Adipocyte (in vitro differentiated cells): ENCODE results near the gene GRIK4.

Source experiments
- DNase-seq: peaks from one replicate; pipeline ENCODE4 v3.0.0-alpha.2; 2015; ENCODE audit warnings: low read depth
- H3K27me3 ChIP-seq: replicated peaks from 2 replicates; pipeline ENCODE4 v1.7.0; 2013; ENCODE audit warnings: mild to moderate bottlenecking, low read length, moderate library complexity; ENCODE audit not compliant: control insufficient read depth, insufficient read depth
- H3K36me3 ChIP-seq: 2 replicates; pipeline ENCODE4 v1.7.0; 2013; ENCODE audit warnings: low read length, mild to moderate bottlenecking, moderate library complexity; ENCODE audit not compliant: control insufficient read depth, insufficient read depth, severe bottlenecking
- H3K4me1 ChIP-seq: 2 replicates; pipeline ENCODE4 v1.7.0; 2013; ENCODE audit warnings: mild to moderate bottlenecking, low read length, moderate library complexity; ENCODE audit not compliant: control insufficient read depth, insufficient read depth
- H3K4me3 ChIP-seq: 2 replicates; pipeline ENCODE4 v1.7.0; 2013; ENCODE audit warnings: mild to moderate bottlenecking, low read length, moderate library complexity
- H3K9ac ChIP-seq: 2 replicates; pipeline ENCODE4 v1.7.0; 2013; ENCODE audit warnings: mild to moderate bottlenecking, low read length, moderate library complexity
- H3K9me3 ChIP-seq: 2 replicates; pipeline ENCODE4 v1.7.0; 2013; ENCODE audit warnings: mild to moderate bottlenecking, low read length, moderate library complexity; ENCODE audit not compliant: control insufficient read depth

Gene GRIK4

DNA sequence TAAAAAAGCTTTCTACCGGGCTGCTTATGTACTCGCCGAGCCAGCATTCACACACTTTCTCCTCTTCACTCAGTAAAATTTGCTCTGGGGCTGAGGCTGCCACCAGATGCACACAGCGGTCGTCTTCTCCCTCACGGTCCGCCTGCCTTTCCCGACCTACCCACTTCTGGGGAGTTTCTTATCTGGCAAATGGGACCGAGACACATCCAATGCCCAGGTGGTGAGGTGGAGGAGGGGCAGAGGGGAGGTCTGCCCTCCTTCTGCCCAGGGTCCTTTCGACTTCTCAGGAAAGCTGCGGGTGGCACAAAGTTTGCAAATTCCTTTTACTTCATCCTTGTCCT is 43.9 kb downstream of the GRIK4 start:
- no peaks in the 10 kb centered on the region for H3K4me1 ChIP-seq
- H3K36me3 ChIP-seq = no peaks in the 10 kb centered on the region
- H3K9me3 ChIP-seq = no peaks in the 10 kb centered on the region
- DNase-seq = no peak
- no peak overlapping the region for H3K9ac ChIP-seq
- H3K27me3 ChIP-seq = peaks cover 7% of the 10 kb centered on the region
- H3K4me3 ChIP-seq = no peak overlapping the region

- Histone ChIP-seq H3K9me3 (no peaks in the 10 kb centered on the region), H3K4me3 (no peak overlapping the region), H3K9ac (no peak overlapping the region), H3K27me3 (peaks cover 7% of the 10 kb centered on the region), H3K4me1 (no peaks in the 10 kb centered on the region), H3K36me3 (no peaks in the 10 kb centered on the region)
- no peak for DNase-seq
Measured at GRCh38 chr11:120556797-120557196, 45.2 kb downstream of the GRIK4 start.

GRCh38 chr11:120558744-120559431 is 47.3 kb downstream of the GRIK4 start:
- Histone ChIP-seq H3K36me3 (no peaks in the 10 kb centered on the region), H3K9me3 (no peaks in the 10 kb centered on the region), H3K4me1 (no peaks in the 10 kb centered on the region), H3K27me3 (peaks cover 7% of the 10 kb centered on the region), H3K4me3 (no peak overlapping the region), H3K9ac (no peak overlapping the region)
- DNase-seq = no peak

GRCh38 chr11:120561286-120561685 is 49.7 kb downstream of the GRIK4 start:
- DNase-seq = no peak
- H3K27me3 ChIP-seq = peaks cover 1% of the 10 kb centered on the region
- H3K9me3 ChIP-seq = no peaks in the 10 kb centered on the region
- peaks cover 7% of the 10 kb centered on the region for H3K4me1 ChIP-seq
- H3K36me3 ChIP-seq = no peaks in the 10 kb centered on the region
- no peak overlapping the region for H3K4me3 ChIP-seq
- no peak overlapping the region for H3K9ac ChIP-seq

DNA sequence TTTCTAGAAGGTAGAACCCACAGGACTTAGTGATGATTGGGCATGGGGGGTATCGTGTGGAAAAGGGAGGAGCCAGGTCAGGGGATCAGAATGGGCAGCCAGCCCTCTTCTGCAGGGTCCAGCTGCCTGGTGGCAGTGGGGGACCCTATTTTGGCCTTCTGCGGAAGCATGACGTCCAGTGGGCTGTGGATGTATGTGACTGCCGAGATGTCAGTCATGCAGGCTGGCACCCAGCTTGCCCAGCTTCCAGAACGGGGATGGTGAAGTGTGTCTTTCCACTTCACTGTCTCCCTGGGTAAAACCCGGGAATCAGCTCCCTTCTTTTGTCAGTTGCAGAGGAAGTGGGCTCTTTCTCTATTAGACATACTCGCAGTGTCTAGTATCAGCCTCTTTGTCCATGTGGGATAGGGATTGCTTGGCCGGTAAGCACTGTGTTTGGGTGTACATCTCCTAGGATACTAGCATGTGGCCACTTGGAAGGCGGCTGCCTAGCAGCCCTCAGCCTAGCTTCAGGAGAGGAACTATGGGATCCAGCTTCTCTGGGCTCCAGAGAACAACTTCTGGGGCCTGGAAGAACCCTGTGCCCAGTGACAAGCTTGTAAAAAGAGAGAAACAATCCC is 51.4 kb downstream of the GRIK4 start:
- Histone ChIP-seq H3K4me1 (peaks cover 7% of the 10 kb centered on the region), H3K27me3 (no peaks in the 10 kb centered on the region), H3K9me3 (no peaks in the 10 kb centered on the region), H3K9ac (no peak overlapping the region), H3K36me3 (no peaks in the 10 kb centered on the region), H3K4me3 (no peak overlapping the region)
- no peak for DNase-seq

DNA sequence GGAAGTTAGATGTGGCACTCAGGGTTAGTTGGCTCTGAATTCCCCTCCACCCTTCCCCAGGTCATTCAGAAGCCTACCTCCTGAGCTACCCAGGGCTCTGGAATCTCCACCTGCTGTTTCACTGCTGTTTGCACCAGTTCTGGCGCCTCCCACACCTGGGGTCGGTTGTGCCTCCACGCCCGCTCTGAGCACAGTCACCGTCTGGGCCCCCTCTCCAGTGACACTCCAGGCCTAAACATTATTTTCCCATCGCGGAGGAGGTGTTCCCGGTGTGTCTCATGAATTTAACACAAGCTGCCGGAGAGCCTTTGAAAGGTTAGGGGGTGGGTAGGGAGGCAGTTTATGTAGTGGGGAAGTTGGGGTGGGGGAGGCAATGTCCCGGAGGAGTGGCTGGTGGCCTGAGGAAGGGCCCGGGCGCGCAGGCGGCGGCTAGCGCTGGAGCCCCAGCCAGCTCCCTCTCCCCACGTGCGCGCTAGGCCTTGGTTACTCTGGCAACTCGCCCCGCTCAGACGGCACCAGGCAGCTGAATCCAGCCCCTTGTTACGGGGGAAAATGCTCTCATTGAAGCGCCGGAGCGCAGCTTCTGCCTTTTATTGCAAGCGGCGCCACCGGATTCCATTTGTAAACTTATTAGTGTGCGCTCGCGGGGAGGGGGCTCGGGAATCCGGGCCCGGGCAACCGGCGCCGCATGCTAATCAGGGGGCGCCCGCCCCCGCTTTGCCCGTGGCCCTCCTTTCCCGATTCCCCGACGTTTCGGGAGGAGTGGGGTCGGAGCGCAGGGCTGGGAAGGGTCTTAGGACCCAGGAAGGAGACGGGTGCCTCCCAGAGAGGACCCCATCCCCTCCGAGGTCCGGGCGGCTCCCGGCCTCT is 52.4 kb downstream of the GRIK4 start:
- Histone ChIP-seq H3K9ac (no peak overlapping the region), H3K4me1 (peaks cover 7% of the 10 kb centered on the region), H3K4me3 (no peak overlapping the region), H3K36me3 (no peaks in the 10 kb centered on the region), H3K9me3 (no peaks in the 10 kb centered on the region), H3K27me3 (no peaks in the 10 kb centered on the region)
- DNase-seq = no peak

DNA sequence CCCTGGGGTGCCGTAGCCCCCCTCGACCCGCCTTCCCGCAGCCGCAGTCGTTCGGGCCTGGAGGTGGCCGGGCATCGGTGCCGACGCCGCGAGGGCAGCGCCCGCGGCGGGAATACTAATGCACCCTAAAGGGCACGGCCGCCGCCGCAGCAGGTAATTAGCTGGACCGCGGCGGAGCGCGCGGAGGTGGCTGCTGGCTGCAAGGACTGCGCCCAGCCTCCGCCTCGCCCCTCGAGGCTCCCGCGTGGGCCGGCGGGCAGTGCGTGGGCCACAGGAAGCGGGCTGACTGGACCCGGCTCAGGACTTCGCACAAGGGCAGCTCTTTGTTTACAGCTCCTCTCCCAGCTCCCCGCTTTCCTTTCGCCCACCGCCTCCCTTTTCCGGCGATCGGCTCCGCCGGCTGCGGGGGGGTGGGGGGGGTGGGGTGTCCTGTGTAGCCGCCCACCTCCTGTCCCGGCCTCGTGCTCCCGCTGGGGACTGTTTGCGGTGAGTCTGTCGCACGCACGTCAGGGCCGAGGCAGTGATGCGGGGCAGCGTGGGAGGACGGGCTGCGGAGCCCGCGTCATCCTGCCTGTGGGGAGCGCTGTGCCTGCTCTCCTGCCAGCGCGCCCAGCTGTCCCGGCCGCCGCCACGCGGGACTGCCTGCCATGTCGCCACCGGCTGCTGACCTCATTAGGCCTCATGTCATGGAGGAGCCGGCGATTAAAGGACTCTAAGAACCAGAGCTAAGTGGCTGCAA is 53.2 kb downstream of the GRIK4 start:
- Histone ChIP-seq H3K27me3 (no peaks in the 10 kb centered on the region), H3K4me3 (peak overlapping the region; percentile 48), H3K9ac (no peak overlapping the region), H3K36me3 (no peaks in the 10 kb centered on the region), H3K4me1 (peaks cover 7% of the 10 kb centered on the region), H3K9me3 (no peaks in the 10 kb centered on the region)
- DNase-seq = peak; percentile 74

DNA sequence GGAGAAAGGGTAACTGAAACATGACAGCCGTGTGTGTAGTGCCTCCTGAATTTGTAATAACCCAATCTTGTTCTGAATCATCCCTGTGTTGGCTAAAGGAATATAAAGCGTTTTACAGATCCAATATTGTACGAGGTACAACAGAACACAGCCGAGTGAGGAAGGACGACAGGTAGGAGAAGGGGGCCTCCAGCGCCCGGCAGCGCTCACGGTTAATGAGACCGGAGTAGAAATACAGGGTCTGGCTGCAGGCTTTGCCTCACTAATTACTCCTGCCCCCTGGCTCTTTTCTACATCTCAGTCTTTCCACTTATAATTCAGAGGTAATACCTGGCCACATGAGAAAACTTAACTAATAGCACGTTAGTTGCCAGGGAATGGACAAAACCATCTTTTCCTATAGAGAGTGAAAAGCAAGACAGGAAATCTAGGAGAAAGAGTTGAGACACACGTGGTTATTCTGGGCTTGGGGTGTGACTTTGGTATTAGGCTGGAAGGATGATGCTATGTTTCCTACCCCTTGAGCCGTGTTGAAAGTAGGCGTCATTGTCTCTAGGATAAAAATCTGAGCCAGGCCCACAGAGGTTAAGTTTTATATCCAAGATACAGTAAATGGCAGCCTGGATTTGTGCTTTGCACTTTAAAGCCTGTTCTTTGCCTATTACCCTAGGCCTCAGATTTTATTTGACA is 54.1 kb downstream of the GRIK4 start:
- peaks cover under 1% of the 10 kb centered on the region for H3K27me3 ChIP-seq
- H3K9me3 ChIP-seq = no peaks in the 10 kb centered on the region
- no peak overlapping the region for H3K9ac ChIP-seq
- DNase-seq = no peak
- H3K36me3 ChIP-seq = no peaks in the 10 kb centered on the region
- H3K4me1 ChIP-seq = peaks cover 7% of the 10 kb centered on the region
- H3K4me3 ChIP-seq = no peak overlapping the region

DNA sequence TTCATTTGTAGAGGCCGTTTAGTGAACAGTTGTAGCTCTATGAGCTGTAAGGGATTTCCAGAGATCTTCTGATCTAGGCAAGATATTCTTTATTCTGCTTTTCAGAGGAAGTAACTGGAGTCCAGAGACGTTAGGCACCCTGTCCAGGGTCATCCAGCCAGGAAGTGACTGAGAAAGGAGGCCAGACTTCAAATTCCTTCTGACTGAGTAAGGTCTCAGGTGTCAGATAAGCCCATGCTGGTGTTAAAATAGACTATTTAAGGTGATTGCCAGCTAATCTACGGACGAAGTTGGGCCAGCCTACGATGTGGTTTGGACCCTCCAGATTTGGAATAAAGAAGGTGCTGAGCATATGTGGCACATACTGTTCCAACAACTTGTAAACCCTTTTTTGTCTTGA is 54.6 kb downstream of the GRIK4 start:
- Histone ChIP-seq H3K9ac (no peak overlapping the region), H3K4me3 (no peak overlapping the region), H3K27me3 (peaks cover 6% of the 10 kb centered on the region), H3K36me3 (no peaks in the 10 kb centered on the region), H3K4me1 (peaks cover 7% of the 10 kb centered on the region), H3K9me3 (peaks cover 2% of the 10 kb centered on the region)
- DNase-seq = no peak

GRCh38 chr11:120568572-120569307 is 57.2 kb downstream of the GRIK4 start:
- Histone ChIP-seq H3K9ac (no peak overlapping the region), H3K36me3 (no peaks in the 10 kb centered on the region), H3K4me1 (peaks cover 7% of the 10 kb centered on the region), H3K27me3 (peaks cover 20% of the 10 kb centered on the region), H3K9me3 (peaks cover 4% of the 10 kb centered on the region), H3K4me3 (no peak overlapping the region)
- no peak for DNase-seq
